Sigmoid colon (tissue), 4 donors: Measurements from ENCODE around the gene TTC33.
"Not testable (repeated sequence)": the region's sequence is repeated elsewhere in the genome, so short reads cannot be mapped to it uniquely, and the experiment has no call there.

Experiments
- CTCF ChIP-seq, 4 experiments: fragments of 450-650 bp in 3 of 4; fragments of 200-600 bp in 1 of 4; IDR thresholded peaks; one replicate each; pipeline ENCODE4 v1.5.1; 2016 to 2019; ENCODE audit warnings: antibody characterized with exemption in 4 of 4, mild to moderate bottlenecking in 3 of 4, moderate library complexity in 2 of 4
- EP300 ChIP-seq, 4 donors: sonication (generic); formaldehyde crosslinking; IDR thresholded peaks; one replicate each; pipeline ENCODE4 v1.6.1; 2017; ENCODE audit warnings: antibody characterized with exemption in 4 of 4
- POLR2A ChIP-seq, 2 donors: fragments of 450-650 bp; IDR thresholded peaks; one replicate each; pipeline ENCODE4 v1.6.1; 2016; ENCODE audit warnings: antibody characterized with exemption in 2 of 2, mild to moderate bottlenecking in 2 of 2, moderate library complexity in 2 of 2
- POLR2AphosphoS5 ChIP-seq, 4 donors: sonication (generic); formaldehyde crosslinking; IDR thresholded peaks; one replicate each; pipeline ENCODE4 v1.6.1; 2017; ENCODE audit warnings: antibody characterized with exemption in 4 of 4

- TF ChIP-seq POLR2AphosphoS5, CTCF, EP300, POLR2A (IDR thresholded peaks at IDR 0.05): not testable (repeated sequence)
Observed at GRCh38 chr5:40702027-40702426, 53.7 kb downstream of the TTC33 start.
